GM19099 (cell line): ENCODE measurements around the gene NT5DC3.

Experiments used
- POLR2A ChIP-seq: IDR thresholded peaks from 3 replicates; pipeline ENCODE4 v1.6.1; 2011; ENCODE audit warnings: low read depth; ENCODE audit not compliant: insufficient read length; ENCODE audit errors: extremely low read depth

The NT5DC3 gene

GRCh38 chr12:103841690-103842584, 903 bp upstream of the NT5DC3 start:
- TF ChIP-seq POLR2A = no peak

- TF ChIP-seq POLR2A = no peak
Observed at GRCh38 chr12:103840462-103840875, 565 bp downstream of the NT5DC3 start.

DNA sequence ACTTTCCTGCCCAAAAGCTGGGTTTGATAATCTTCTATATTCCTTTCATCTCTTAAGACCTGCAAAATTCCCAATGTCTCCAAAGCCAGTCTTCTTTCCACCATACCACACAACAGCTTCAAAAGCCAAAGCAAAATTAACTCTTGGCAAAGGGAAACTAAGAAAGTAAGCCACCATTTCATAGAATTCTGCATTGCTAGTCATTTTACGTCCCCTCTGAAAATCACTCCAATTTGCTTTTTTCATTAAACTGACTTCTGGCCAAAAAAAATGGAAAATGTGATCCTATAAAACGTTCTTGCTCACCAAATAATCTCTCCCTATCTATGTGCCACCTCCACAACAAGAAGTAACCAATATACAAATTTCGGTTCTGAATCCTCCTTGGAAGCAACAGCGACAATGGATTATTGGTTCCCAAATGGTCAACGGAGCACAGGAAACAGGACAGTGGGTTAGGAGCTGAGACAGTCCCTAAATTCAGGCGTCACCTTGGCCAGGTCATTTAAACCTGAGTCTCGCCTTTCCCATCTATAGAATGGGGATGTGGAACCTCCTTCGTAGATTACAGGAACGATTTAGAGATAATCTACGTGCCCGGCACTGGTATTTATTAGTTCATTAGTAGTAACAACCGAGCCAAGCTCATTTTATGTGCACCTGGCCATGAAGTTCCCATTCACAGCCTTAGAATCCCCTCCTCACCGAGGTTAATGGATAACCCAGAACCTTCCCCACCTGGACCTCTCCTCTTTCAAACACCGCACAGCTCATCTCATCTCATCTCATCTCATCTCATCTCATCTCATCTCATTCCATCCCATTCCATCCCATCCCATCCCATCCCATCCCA, 1.2 kb downstream of the NT5DC3 start:
- TF ChIP-seq POLR2A = no peak

GRCh38 chr12:103839103-103839502, 1.9 kb downstream of the NT5DC3 start:
- no peak for TF ChIP-seq POLR2A

- TF ChIP-seq POLR2A = no peak
Observed at GRCh38 chr12:103838254-103838914, 2.6 kb downstream of the NT5DC3 start.

DNA sequence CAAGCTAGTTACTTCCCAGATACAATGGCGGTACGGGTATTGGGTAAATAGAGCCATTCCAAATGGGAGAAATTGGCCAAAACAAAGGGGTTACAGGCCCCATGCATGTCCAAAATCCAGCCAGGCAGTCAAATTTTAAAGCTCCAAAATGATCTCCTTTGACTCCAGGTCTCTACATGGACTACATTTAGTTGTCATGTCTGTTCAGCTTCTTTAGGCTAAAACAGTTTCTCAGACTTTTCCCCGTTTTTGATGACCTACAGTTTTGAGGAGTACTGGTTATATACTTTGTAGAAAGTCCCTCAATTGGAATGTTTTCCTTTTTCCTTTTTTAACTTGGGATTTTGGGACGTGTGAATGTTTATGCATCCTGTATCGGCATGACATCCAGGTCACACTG, 4.7 kb downstream of the NT5DC3 start:
- TF ChIP-seq POLR2A = no peak

GRCh38 chr12:103834942-103835341, 6.1 kb downstream of the NT5DC3 start:
- no peak for TF ChIP-seq POLR2A

DNA sequence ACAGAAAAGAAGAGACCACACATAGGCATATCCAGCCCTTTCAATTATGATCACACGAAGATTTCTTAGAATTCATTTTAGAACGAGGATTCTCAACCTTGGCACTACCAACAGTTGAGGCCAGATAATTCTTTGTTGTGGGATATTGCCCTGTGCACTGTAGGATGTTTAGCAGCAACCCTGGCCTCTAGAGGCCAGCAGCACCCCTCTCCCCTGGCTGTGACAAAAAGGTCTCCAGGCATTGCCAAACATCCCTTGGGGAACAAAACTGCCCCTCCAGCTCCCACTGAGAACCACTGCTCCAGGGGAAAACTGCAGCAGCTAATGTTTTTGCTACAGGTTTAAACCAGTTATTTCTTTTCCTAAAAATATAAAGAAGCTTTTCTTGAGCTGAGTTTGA, 7.1 kb downstream of the NT5DC3 start:
- no peak for TF ChIP-seq POLR2A

DNA sequence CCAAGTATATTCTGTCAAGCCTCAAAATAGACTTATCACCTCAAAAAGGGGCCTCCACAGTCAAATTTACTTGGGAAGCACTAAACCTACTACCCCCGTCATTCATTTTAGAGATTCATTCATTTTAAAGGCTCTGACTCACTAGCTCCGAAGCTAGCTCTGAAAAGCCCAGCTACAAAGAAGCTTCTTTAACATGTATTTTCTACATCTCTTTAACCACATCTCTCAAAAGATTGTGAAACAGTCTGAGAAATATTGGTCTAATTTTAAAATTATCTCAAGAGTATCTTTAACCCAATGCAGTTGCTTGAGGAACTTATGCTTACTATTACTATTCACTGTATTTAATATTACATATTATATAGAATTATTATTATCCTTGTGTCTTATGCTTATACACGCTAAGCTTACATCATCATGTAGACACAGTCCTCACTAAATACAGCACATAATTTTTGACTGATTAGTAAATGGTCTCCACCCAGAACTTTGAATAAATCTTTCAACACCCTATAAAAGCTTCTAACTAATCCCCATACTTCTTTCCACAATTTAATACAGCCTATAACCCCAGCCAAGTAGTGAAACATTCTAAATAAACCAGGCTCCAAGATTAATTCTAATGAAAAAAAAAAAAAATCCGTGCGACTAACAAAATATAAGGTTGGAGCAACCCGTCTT, 7.8 kb downstream of the NT5DC3 start:
- TF ChIP-seq POLR2A = no peak

GRCh38 chr12:103832048-103832997, 8.7 kb downstream of the NT5DC3 start:
- no peak for TF ChIP-seq POLR2A

DNA sequence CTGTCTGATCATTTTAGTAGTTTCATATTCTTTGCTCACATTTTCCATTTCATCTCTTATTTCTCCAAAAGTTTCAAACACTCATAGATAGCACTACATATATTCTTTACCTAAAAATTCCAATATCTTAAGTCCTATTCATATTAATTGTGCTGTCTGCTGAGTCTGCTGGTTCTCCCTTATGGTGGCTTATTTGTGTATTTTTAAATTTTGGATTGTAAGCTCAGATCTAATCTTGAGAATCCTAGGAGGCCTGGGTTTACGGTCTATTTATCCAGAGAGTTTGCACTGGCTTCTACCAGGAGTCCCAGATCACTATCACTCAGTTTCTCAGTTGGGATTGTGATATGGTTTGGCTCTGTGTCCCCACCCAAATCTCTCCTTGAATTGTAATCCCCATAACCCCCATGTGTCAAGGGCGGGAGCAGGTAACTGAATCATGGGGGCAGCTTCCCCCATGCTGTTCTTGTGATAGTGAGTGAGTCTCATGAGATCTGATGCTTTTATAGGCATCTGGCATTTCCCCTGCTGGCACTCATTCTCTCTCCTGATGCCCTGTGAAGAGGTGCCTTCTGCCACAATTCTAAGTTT, 10.2 kb downstream of the NT5DC3 start:
- no peak for TF ChIP-seq POLR2A

GRCh38 chr12:103830025-103830725, 10.9 kb downstream of the NT5DC3 start:
- no peak for TF ChIP-seq POLR2A

DNA sequence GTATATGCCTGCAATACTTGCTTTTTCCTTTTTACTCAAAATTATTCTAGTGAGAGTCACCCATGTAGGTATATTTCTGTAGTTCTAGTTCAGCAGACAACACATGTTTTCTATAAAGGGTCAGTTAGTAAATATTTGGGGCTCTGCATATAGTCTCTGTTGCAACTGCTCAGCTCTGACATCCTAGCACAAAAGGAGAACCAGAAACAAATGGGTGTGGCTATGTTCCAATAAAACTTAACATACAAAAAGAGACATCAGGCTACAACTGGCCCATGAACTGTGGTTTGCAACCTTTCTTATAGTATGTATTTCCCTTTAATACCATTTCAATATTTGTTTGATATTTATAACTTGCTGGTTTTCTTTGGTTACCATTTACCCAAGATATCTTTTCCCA, 11.9 kb downstream of the NT5DC3 start:
- TF ChIP-seq POLR2A = no peak

DNA sequence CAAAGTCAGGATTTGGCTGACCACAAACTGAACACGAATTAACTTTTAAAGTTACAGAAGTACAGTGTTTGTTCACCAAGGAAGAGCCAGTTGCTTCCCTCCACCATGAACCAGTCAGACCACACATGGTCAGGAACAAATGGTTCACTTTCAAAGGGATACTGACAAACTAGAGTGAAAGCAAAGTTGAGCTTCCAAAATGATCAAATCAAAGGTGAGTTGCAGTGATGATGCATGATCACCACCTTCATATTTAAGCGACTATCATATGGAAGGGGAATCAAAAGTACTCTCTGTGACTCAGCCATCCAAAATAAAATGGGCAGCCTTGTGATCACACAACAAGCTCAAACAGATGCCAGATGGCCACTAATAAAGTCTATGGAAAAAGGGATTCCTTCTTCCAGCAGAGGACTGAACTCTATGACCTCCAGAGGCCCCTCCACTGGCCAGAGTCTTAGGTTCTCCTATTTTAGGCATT, 13.1 kb downstream of the NT5DC3 start:
- no peak for TF ChIP-seq POLR2A
